Activated CD4-positive, alpha-beta memory T cell treated with anti-CD3 and anti-CD28 coated beads, Interleukin-2, amount 10 ng/mL, durations not matched to agents 7 days and 5 days (primary cell): ENCODE results near the gene KAZN. TPM values are rescaled to one million over a fixed set of nuclear protein-coding genes. Genes with fewer than 3 reads are reported as not detected.

Source experiments
- CTCF ChIA-PET: fragments of 350-600 bp; sonication (Branson Sonifier 250); formaldehyde crosslinking; loops from one replicate; lab custom pipeline; 2021; ENCODE audit warnings: antibody characterized with exemption, inconsistent platforms; lab: Charles Lee
- POLR2A ChIA-PET: fragments of 350-600 bp; sonication (Branson Sonifier 250); formaldehyde crosslinking; loops from one replicate; lab custom pipeline; 2021; ENCODE audit warnings: antibody characterized with exemption; lab: Charles Lee
- DNase-seq: peaks from one replicate; pipeline ENCODE4 v3.0.0-alpha.2; 2020
- H3K27ac Mint-ChIP-seq: one replicate; pipeline ENCODE4 v1.8.0; 2021; ENCODE audit warnings: mild to moderate bottlenecking, mixed read lengths
- H3K27me3 Mint-ChIP-seq: one replicate; pipeline ENCODE4 v1.8.0; 2021; ENCODE audit warnings: mixed read lengths
- H3K36me3 Mint-ChIP-seq: one replicate; pipeline ENCODE4 v1.8.0; 2021; ENCODE audit warnings: low read depth, mixed read lengths
- H3K4me1 Mint-ChIP-seq: one replicate; pipeline ENCODE4 v1.8.0; 2021; ENCODE audit warnings: mixed read lengths
- H3K4me3 Mint-ChIP-seq: one replicate; pipeline ENCODE4 v1.8.0; 2021; ENCODE audit warnings: mild to moderate bottlenecking, mixed read lengths
- H3K9me3 Mint-ChIP-seq: one replicate; pipeline ENCODE4 v1.8.0; 2021; ENCODE audit warnings: mixed read lengths
- total RNA-seq, 2 experiments: library from RNA; stranded (reverse); gene quantifications; one replicate each; pipeline ENCODE4 v1.2.3, GENCODE V29; 2021

The KAZN gene
- total RNA-seq, 2 experiments from 2014 or later: 0.30 to 0.43 TPM

GRCh38 chr1:14594045-14594444, 4.4 kb upstream of the KAZN start:
- no peak for DNase-seq
- Mint-ChIP-seq H3K27ac (no peak overlapping the region), H3K4me3 (no peak overlapping the region), H3K36me3 (no peaks in the 10 kb centered on the region), H3K27me3 (peaks cover 16% of the 10 kb centered on the region), H3K9me3 (no peaks in the 10 kb centered on the region), H3K4me1 (no peaks in the 10 kb centered on the region)
- ChIA-PET CTCF (no interaction called here), POLR2A (no interaction called here)

GRCh38 chr1:14596591-14596990, 1.9 kb upstream of the KAZN start:
- H3K9me3 Mint-ChIP-seq: no peaks in the 10 kb centered on the region
- H3K4me1 Mint-ChIP-seq: no peaks in the 10 kb centered on the region
- H3K36me3 Mint-ChIP-seq: no peaks in the 10 kb centered on the region
- DNase-seq: no peak
- ChIA-PET CTCF (no interaction called here), POLR2A (no interaction called here)
- H3K27ac Mint-ChIP-seq: no peak overlapping the region
- peaks cover 41% of the 10 kb centered on the region for H3K27me3 Mint-ChIP-seq
- no peak overlapping the region for H3K4me3 Mint-ChIP-seq

- ChIA-PET POLR2A (no interaction called here), CTCF (interaction anchor here (0.6 kb wide), 1 partner anchor 31 kb away, joined by 3 read pairs; no protein-coding TSS in a partner anchor)
- H3K36me3 Mint-ChIP-seq: no peaks in the 10 kb centered on the region
- peaks cover 45% of the 10 kb centered on the region for H3K27me3 Mint-ChIP-seq
- H3K27ac Mint-ChIP-seq: no peak overlapping the region
- no peaks in the 10 kb centered on the region for H3K4me1 Mint-ChIP-seq
- no peak overlapping the region for H3K4me3 Mint-ChIP-seq
- no peaks in the 10 kb centered on the region for H3K9me3 Mint-ChIP-seq
- DNase-seq: no peak
Observed at GRCh38 chr1:14597343-14598006, 1.0 kb upstream of the KAZN start.

DNA sequence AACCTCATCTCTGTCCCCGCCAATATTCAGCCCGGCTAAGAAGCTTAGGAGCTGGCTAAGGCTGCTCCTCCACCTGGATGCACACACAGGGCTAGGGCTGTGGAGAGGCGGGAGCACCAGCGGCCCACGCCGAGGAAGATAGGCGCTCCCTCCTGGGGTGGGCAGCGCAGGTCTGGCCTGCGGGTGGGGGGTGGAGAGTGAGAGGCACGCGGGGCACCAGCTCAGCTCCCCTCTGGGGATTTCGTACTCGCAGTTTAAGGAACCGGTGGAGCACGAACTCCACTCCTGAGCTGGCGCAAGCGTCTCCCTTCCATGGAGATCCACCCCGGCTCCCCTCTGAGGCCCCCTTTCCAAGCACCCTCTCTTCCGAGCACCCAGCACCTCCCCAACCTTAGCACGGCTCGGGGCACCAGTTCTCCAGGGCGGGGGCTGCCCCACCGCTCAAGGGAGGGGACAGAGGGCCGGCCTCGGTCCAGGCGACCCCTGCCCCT, 433 bp upstream of the KAZN start:
- POLR2A ChIA-PET: no interaction called here
- CTCF ChIA-PET: no interaction called here
- H3K4me3 Mint-ChIP-seq: no peak overlapping the region
- DNase-seq: no peak
- no peaks in the 10 kb centered on the region for H3K4me1 Mint-ChIP-seq
- no peaks in the 10 kb centered on the region for H3K9me3 Mint-ChIP-seq
- peaks cover 45% of the 10 kb centered on the region for H3K27me3 Mint-ChIP-seq
- H3K27ac Mint-ChIP-seq: no peak overlapping the region
- no peaks in the 10 kb centered on the region for H3K36me3 Mint-ChIP-seq

DNA sequence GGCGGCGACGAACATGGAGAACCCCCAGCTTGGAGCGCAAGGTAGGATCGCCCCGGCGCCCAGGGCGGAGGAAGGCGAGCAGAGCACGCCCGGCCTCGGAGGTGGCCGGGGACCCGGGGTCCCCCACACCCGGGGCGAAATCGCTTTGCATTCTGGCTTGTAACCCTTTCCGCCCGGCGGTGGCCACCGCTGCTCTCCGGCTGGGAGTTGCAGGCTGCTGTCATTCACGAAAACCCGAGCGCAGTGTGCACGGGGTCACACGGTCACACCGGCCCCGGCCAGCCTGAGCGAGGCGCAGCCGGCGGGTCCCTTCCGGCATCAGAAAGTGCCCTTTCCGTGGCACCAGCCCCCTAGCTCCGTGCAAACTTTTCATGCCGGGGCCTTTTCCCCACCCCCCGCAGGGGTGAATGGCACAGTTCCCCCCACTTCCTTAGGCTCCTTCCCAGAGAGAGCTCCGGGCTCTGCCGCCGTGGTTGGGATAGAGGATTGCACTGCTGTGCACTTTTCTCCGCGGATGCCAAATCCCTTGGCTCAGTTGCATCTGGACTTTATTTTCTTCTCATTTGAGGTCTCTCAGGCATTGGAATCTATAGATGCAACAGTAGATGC, 802 bp downstream of the KAZN start:
- peaks cover 45% of the 10 kb centered on the region for H3K27me3 Mint-ChIP-seq
- H3K9me3 Mint-ChIP-seq: no peaks in the 10 kb centered on the region
- DNase-seq: no peak
- no peaks in the 10 kb centered on the region for H3K36me3 Mint-ChIP-seq
- H3K27ac Mint-ChIP-seq: no peak overlapping the region
- POLR2A ChIA-PET: no interaction called here
- H3K4me3 Mint-ChIP-seq: no peak overlapping the region
- H3K4me1 Mint-ChIP-seq: no peaks in the 10 kb centered on the region
- CTCF ChIA-PET: no interaction called here

GRCh38 chr1:14599800-14600199, 1.3 kb downstream of the KAZN start:
- Mint-ChIP-seq H3K4me3 (no peak overlapping the region), H3K27me3 (peaks cover 45% of the 10 kb centered on the region), H3K9me3 (no peaks in the 10 kb centered on the region), H3K27ac (no peak overlapping the region), H3K4me1 (no peaks in the 10 kb centered on the region), H3K36me3 (no peaks in the 10 kb centered on the region)
- POLR2A ChIA-PET: no interaction called here
- CTCF ChIA-PET: no interaction called here
- no peak for DNase-seq

DNA sequence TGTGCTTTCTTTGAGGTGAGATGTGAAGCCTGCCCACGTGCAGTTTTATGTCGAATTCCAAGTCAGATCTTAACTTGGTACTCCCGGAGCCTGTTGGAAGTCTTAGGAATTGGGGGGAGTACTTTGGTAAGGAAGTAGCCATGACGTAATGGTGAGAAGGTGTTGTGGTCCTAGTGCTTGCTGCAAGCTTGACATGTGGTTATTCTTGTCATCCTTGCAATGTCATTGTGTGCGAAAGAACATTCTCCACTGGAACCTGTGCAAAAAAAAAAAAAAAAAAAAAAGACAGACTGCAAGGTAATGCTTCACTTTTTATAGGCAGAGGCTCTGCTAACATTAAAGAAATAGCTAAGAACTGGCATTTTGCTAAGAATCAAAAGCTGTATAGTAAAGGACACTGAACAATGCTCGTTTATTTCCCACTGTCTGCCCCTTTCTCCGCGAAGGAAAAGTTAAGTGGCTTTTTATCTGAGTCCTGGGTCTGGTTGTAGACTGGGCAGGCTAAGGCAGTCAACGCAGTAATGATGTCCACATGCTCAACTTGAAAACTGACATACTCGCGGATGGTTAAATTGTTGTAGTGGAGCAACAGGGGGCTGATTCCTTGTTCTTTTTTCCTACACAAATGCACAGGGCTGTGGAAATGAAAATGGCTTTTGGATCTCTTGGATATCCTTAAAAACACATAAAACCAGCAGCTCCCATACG, 2.1 kb downstream of the KAZN start:
- no peaks in the 10 kb centered on the region for H3K36me3 Mint-ChIP-seq
- no peak for DNase-seq
- no peak overlapping the region for H3K4me3 Mint-ChIP-seq
- ChIA-PET POLR2A (no interaction called here), CTCF (interaction anchor here (0.7 kb wide), 1 partner anchor 16 kb away, joined by 3 read pairs; no protein-coding TSS in a partner anchor)
- no peaks in the 10 kb centered on the region for H3K4me1 Mint-ChIP-seq
- H3K9me3 Mint-ChIP-seq: no peaks in the 10 kb centered on the region
- no peak overlapping the region for H3K27ac Mint-ChIP-seq
- H3K27me3 Mint-ChIP-seq: peaks cover 45% of the 10 kb centered on the region

- H3K9me3 Mint-ChIP-seq: no peaks in the 10 kb centered on the region
- peaks cover 38% of the 10 kb centered on the region for H3K27me3 Mint-ChIP-seq
- no peak overlapping the region for H3K4me3 Mint-ChIP-seq
- H3K4me1 Mint-ChIP-seq: no peaks in the 10 kb centered on the region
- POLR2A ChIA-PET: no interaction called here
- CTCF ChIA-PET: no interaction called here
- H3K27ac Mint-ChIP-seq: no peak overlapping the region
- H3K36me3 Mint-ChIP-seq: no peaks in the 10 kb centered on the region
- no peak for DNase-seq
Observed at GRCh38 chr1:14602136-14602535, 3.7 kb downstream of the KAZN start.

GRCh38 chr1:14603645-14604044, 5.2 kb downstream of the KAZN start:
- H3K27ac Mint-ChIP-seq: no peak overlapping the region
- H3K4me3 Mint-ChIP-seq: no peak overlapping the region
- ChIA-PET POLR2A (no interaction called here), CTCF (no interaction called here)
- H3K36me3 Mint-ChIP-seq: no peaks in the 10 kb centered on the region
- H3K27me3 Mint-ChIP-seq: peaks cover 28% of the 10 kb centered on the region
- no peaks in the 10 kb centered on the region for H3K4me1 Mint-ChIP-seq
- no peaks in the 10 kb centered on the region for H3K9me3 Mint-ChIP-seq
- DNase-seq: no peak

- CTCF ChIA-PET: no interaction called here
- POLR2A ChIA-PET: no interaction called here
- Mint-ChIP-seq H3K27me3 (peaks cover 26% of the 10 kb centered on the region), H3K9me3 (no peaks in the 10 kb centered on the region), H3K27ac (no peak overlapping the region), H3K4me1 (no peaks in the 10 kb centered on the region), H3K36me3 (no peaks in the 10 kb centered on the region), H3K4me3 (no peak overlapping the region)
- no peak for DNase-seq
Observed at GRCh38 chr1:14604414-14604813, 5.9 kb downstream of the KAZN start.

DNA sequence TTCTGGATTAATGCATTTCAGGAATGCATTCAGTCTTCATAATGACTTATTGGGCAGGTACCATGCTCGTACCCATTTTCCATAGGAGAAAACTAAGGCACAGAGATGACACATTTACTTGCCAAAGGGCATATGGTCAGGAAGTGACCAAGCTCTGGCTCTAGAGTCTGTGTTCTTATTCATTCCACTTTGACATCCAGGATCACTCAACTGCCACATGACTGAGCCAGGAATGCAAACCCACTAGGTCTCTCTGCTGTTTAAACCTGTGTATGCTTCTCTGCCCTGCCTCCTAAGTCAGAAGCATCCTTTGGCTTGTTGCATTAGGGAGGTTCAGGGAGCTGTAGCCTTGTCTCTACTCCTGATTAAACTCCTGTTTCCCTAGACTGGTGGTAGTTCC, 7.5 kb downstream of the KAZN start:
- Mint-ChIP-seq H3K27me3 (peaks cover 10% of the 10 kb centered on the region), H3K4me3 (no peak overlapping the region), H3K27ac (no peak overlapping the region), H3K9me3 (no peaks in the 10 kb centered on the region), H3K36me3 (no peaks in the 10 kb centered on the region), H3K4me1 (no peaks in the 10 kb centered on the region)
- POLR2A ChIA-PET: no interaction called here
- CTCF ChIA-PET: no interaction called here
- DNase-seq: no peak

GRCh38 chr1:14606632-14607031, 8.1 kb downstream of the KAZN start:
- Mint-ChIP-seq H3K9me3 (no peaks in the 10 kb centered on the region), H3K4me3 (no peak overlapping the region), H3K27me3 (peaks cover 3% of the 10 kb centered on the region), H3K27ac (no peak overlapping the region), H3K36me3 (no peaks in the 10 kb centered on the region), H3K4me1 (no peaks in the 10 kb centered on the region)
- POLR2A ChIA-PET: no interaction called here
- CTCF ChIA-PET: no interaction called here
- DNase-seq: no peak

DNA sequence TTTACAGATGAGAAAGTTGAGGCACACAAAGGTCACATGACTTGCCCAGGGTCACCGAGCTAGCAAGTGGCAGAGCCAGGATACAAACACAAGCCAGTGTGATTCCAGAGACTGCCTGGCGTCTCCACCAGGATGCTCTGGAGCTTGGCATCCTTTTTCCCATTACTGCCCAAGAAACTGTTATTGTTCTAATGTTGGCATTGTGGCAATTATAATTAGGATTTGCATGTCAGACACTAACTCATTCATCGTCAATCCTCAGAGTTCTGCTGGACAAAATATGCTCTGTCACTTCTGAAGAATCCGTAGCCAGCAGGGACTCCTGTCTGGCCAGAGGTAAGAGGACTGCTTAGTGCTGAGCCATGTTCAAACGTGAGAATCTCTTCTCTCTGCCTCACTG, 8.8 kb downstream of the KAZN start:
- H3K36me3 Mint-ChIP-seq: no peaks in the 10 kb centered on the region
- peaks cover under 1% of the 10 kb centered on the region for H3K27me3 Mint-ChIP-seq
- no peak overlapping the region for H3K4me3 Mint-ChIP-seq
- no peak overlapping the region for H3K27ac Mint-ChIP-seq
- ChIA-PET POLR2A (no interaction called here), CTCF (no interaction called here)
- no peak for DNase-seq
- no peaks in the 10 kb centered on the region for H3K9me3 Mint-ChIP-seq
- no peaks in the 10 kb centered on the region for H3K4me1 Mint-ChIP-seq
